HG03108 (cell line): ENCODE data around the gene RAG2.

ENCODE experiments used
- ATAC-seq: cut with Tn5 transposase; IDR thresholded peaks from one replicate; pipeline ENCODE4 v1.9.1; 2021; ENCODE audit warnings: moderate library complexity; ENCODE audit not compliant: unreplicated experiment

Gene RAG2

GRCh38 chr11:36601155-36601554 lies 3.1 kb upstream of the RAG2 start:
- ATAC-seq: no peak

- ATAC-seq: no peak
These were observed 2.1 kb upstream of the RAG2 start for GRCh38 chr11:36600180-36600579.

DNA sequence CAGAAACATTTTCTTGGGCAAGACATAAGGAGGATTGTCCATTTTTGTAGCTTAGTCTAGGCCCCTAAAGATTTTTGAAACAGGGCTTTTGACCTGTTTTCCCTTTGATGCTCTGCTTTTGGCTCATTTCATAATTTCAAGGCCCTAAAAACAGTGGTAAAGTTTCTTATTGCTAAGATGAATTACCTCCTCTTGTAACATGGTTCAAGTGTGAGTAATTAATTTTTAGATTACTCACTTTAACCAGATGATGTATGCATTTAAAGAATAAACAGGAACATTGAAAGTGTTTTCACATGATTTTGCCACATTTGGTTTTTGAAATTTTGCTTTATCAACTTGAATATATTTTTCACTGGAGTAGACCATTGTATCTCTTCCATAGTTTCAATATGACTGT lies 1.2 kb downstream of the RAG2 start:
- no peak for ATAC-seq

- peak; percentile 91 for ATAC-seq
These were observed 3.6 kb downstream of the RAG2 start, which contains the start of gene IFTAP for GRCh38 chr11:36594316-36594989. Gene IFTAP (plus strand): TSS chr11:36594502. CDS start chr11:36610104, 15,602 bp downstream.

GRCh38 chr11:36591433-36591832 lies 6.6 kb downstream of the RAG2 start:
- ATAC-seq: no peak

- ATAC-seq: no peak
These were observed 7.5 kb downstream of the RAG2 start for GRCh38 chr11:36590513-36590912.

DNA sequence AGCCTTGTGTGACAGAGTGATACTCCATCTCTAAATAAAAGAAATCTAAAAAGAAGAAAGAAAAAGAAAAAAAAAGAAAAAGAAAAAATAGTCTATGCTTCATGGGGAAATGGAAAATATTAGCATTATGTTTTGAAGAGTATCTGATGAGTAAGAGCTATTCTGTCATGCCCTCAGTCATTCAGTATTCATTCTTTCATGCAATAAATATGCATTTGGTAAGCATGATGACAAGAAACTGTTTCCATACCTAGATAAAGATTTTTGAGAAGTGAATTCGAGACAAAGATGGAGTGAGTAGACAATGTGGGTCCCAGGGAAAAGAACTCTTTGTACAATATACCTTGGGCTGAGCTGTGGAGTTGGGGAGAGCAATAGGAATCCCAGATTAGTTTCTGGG lies 9.9 kb downstream of the RAG2 start:
- no peak for ATAC-seq

- ATAC-seq: no peak
These were observed 11.5 kb downstream of the RAG2 start for GRCh38 chr11:36586543-36586942.

DNA sequence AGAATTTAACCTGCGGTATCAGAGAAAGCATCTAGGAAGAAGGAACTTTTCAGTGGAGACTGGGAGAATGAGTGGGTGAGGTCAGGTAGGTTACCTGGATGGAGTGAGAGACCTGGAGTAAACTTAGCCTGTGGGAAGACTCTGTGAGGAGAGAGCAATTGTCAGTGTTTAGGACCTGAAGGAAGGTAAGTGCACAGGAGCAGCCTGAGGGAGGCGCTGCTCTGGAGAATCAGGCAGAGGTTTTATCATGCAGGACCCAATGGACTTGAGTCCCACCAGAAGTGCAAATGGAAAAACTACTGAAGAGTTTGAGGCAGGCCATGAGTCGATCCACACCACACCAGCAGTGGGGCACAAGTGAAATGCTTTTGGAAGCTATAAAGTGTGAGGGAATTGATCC lies 14.4 kb downstream of the RAG2 start:
- no peak for ATAC-seq

DNA sequence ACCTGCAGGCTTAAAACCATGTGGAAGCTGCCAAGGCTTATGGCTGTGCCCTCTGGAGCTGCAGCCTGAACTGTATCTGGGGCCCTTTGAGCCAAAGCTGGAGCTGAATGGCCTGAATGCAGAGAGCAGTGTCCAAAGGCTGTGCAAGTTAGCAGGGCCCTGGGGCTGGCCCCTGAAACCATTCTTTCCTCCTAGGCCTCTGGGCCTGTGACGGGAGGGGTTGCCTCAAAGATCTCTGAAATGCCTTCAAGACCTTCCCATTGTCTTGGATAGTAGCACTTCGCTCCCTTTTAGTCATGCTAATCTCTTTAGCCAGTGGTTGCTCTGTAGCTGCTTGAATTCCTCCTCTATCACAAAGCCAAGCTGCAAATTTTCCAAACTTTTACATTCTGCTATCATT lies 16.5 kb downstream of the RAG2 start:
- ATAC-seq: no peak

DNA sequence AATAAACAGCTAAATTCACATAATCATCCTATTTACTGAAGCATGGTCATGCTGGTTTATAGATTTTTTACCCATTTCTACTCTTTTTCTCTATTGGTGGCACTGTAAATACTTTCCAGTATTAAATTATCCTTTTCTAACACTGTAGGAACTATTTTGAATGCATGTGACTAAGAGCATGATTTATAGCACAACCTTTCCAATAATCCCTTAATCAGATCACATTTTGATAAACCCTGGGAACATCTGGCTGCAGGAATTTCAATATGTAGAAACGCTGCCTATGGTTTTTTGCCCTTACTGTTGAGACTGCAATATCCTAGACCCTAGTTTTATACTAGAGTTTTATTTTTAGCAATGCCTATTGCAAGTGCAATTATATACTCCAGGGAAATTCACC lies 19.6 kb downstream of the RAG2 start:
- no peak for ATAC-seq

DNA sequence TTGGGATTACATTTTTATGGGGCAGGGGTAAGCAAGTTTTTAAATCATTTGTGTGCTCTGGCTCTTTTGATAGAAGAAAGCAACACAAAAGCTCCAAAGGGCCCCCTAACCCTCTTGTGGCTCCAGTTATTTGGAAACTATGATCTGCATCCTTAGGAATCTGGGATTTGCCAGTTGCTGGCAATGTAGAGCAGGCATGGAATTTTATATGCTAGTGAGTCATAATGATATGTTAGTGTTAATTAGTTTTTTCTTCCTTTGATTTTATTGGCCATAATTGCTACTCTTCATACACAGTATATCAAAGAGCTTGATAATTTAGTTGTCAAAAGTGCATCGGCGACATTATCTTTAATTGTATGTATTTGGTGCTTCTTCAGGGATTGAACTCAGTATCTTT lies 20.2 kb downstream of the RAG2 start:
- ATAC-seq: no peak

DNA sequence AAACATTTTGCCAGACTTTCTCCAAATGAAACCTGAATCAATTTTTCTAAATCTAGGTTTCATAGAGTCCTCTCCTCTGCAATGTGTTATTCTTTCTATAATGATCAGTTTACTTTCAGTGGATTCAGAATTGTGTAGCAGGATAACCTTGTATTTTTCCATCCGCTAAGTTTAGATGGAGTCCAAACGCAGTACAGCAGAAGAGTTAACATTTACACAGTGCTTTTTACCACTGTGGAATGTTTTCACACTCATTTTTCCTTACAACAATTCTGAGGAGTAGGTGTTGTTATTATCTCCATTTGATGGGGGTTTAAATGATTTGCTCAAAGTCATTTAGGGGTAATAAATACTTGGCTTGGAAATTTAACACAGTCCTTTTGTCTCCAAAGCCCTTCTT lies 20.7 kb downstream of the RAG2 start:
- ATAC-seq: no peak

- ATAC-seq: no peak
These were observed 23.6 kb downstream of the RAG2 start for GRCh38 chr11:36574486-36574885.

DNA sequence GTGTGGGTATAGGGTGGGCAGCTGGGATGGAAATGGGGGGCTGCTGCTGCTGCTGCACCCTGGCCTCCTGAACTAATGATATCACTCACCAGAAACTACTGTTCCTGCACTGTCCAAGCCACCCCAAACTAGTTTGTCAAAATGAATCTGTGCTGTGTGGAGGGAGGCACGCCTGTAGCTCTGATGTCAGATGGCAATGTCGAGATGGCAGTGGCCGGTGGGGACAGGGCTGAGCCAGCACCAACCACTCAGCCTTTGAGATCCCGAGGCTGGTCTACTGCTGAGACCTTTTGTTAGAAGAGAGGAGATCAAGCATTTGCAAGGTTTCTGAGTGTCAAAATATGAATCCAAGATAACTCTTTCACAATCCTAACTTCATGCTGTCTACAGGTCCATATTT lies 28.9 kb downstream of the RAG2 start:
- no peak for ATAC-seq

GRCh38 chr11:36567694-36568093 lies 30.3 kb downstream of the RAG2 start, which contains the start of gene RAG1:
Gene RAG1 (plus strand): TSS chr11:36568007. CDS start chr11:36573305, 5,298 bp downstream.
- no peak for ATAC-seq

- ATAC-seq: no peak
These were observed 31.5 kb downstream of the RAG2 start for GRCh38 chr11:36566407-36567053.

- no peak for ATAC-seq
These were observed 32.9 kb downstream of the RAG2 start for GRCh38 chr11:36565031-36565610.

DNA sequence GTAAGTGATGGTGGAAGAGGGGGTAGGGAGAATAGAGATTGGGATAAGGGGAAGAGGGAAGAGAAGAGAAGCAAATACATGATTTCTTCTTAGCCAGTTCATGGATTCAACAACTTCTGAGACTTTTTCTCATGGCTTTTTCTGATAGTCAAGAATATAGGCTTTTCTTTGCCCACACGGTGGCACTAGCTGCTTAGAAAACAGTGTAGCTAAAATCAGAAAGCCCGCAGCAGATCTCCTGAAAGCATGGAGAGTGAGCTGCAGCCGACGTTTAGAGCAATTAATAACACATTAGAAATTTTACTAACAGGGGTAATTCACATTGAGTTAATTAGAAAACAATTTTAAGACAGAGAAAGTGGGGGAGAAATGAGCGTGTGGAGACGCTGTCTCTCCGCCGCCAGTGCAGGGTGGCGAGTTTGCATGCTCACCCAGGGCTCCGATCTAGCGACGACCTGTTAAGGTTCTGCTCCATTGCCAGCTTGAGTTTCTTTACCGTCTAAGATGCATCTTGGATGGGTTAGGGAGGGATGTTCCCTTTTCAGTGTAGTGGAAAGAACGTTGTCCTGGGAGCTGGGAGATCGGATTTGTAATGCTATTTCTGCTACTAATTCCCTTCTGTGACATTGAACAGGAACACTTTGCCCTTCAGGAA lies 33.5 kb downstream of the RAG2 start:
- peak; percentile 64 for ATAC-seq

- peak; percentile 74 for ATAC-seq
These were observed 39.2 kb downstream of the RAG2 start for GRCh38 chr11:36558571-36559413.

GRCh38 chr11:36557991-36558390 lies 40.0 kb downstream of the RAG2 start:
- ATAC-seq: no peak
